ENCODE data around the gene ANKS6. TPM values are rescaled to one million over a fixed set of nuclear protein-coding genes. Genes with fewer than 3 reads are reported as not detected.

The ANKS6 gene
- total and polyA plus RNA-seq, 10 of the 15 experiments (the other 5 are each of a cell fraction or from before 2014, with no cell fraction given): 2.0 to 16.2 (median 6.1) TPM

- POLR2A ChIA-PET: no interaction called here
- CTCF ChIA-PET: interaction anchor here (0.6 to 2.4 kb wide), 4 partner anchors 9 to 872 kb away, joined by 3 to 15 read pairs (median 6); no protein-coding TSS in a partner anchor
- RAD21 ChIA-PET (ENCODE audit: unreplicated experiment): no interaction called here
- H3K9ac ChIP-seq (ENCODE audit: control insufficient read depth, insufficient read depth, low read length): no peak overlapping the region
- FAIRE-seq (no peak), ATAC-seq (no peak), DNase-seq (ENCODE audit: low read depth, low spot score) (no peak)
- 76% methylated on average over 2 of the region's 2 CpGs for WGBS (ENCODE audit: insufficient coverage, insufficient replicate concordance, low lambda C conversion rate, missing lambda C conversion rate)
- SMC1A ChIA-PET (ENCODE audit: uncharacterized antibody, unreplicated experiment): interaction anchor here (1.1 kb wide), 1 partner anchor 10 kb away, joined by 3 read pairs; no protein-coding TSS in a partner anchor
- H3K4me2 ChIP-seq (ENCODE audit: control insufficient read depth, insufficient read depth): no peak overlapping the region
- H3K4me3 ChIP-seq: no peak overlapping the region
- no TSS peak for BruUV-seq (replicated peaks)
- H3K4me1 ChIP-seq (ENCODE audit: control insufficient read depth, insufficient read depth, low read length): peaks cover 3% of the 10 kb centered on the region; the same call in 1 of the 2 replicates
- in situ Hi-C loops (cut with MboI): loop anchor here (25.0 kb wide), 1 partner anchor 731 kb away; the partner anchor contains the start of gene NANS
- intact Hi-C loops (cut with micrococcal nuclease; ENCODE audit: unreplicated experiment): no loop called here
- H4K20me1 ChIP-seq (ENCODE audit: control insufficient read depth, insufficient read depth): no peaks in the 10 kb centered on the region
- no peak for TF ChIP-seq SMAD1 (IDR thresholded peaks at IDR 0.05; ENCODE audit: low read depth, partially characterized antibody)
- no peak for TF ChIP-seq ELK1 (IDR thresholded peaks at IDR 0.05; ENCODE audit: low read depth, low read length)
- TF ChIP-seq PAX8 (IDR thresholded peaks at IDR 0.05): no peak
- TF ChIP-seq WRNIP1 (IDR thresholded peaks at IDR 0.05; ENCODE audit: borderline replicate concordance, low read depth, low read length): no peak
- no peak for TF ChIP-seq DPF2 (IDR thresholded peaks at IDR 0.05)
- no peak for TF ChIP-seq ZNF592 (IDR thresholded peaks at IDR 0.05)
- no peak for TF ChIP-seq KDM1A (IDR thresholded peaks at IDR 0.05; ENCODE audit: borderline replicate concordance)
- TF ChIP-seq RBBP5 (conservative IDR thresholded peaks at IDR 0.05): no peak
- no peak for TF ChIP-seq SMC3 (IDR thresholded peaks at IDR 0.05; ENCODE audit: borderline replicate concordance, low read length)
- no peak for TF ChIP-seq NR2F1 (conservative IDR thresholded peaks at IDR 0.05)
- peaks cover 2% of the 10 kb centered on the region; the same call in 1 of the 3 replicates for H3K9me3 ChIP-seq (replicated peaks; ENCODE audit: control insufficient read depth, insufficient read depth, low read length)
- no peak overlapping the region for H2AFZ ChIP-seq (ENCODE audit: control insufficient read depth, low read depth, low read length)
- peaks cover 0 to 2% of the 10 kb centered on the region in 2 experiments; a peak in 1 of 4 replicates for H3K27me3 ChIP-seq (replicated peaks in 1 of 2; ENCODE audit: control insufficient read depth in 2 of 2, insufficient read depth in 2 of 2, low read length in 1 of 2)
- H3K27ac ChIP-seq (ENCODE audit: control insufficient read depth, insufficient read depth): no peak overlapping the region
- H3K79me2 ChIP-seq (ENCODE audit: control insufficient read depth, insufficient read depth, low read length): no peaks in the 10 kb centered on the region
- H3K36me3 ChIP-seq (ENCODE audit: control insufficient read depth in 2 of 2, insufficient read depth in 2 of 2, low read length in 1 of 2): no peaks in the 10 kb centered on the region
These were observed 3.3 kb downstream of the ANKS6 start for GRCh38 chr9:98793031-98793430.
